Amniotic epithelial cell (primary cell): ENCODE results near the gene AGAP2.
"Not testable (repeated sequence)": the region's sequence is repeated elsewhere in the genome, so short reads cannot be mapped to it uniquely, and the experiment has no call there.

Source experiments
- DNase-seq: peaks from one replicate; pipeline ENCODE4 v3.0.0-alpha.2; 2010; ENCODE audit warnings: low read depth

The AGAP2 gene

DNA sequence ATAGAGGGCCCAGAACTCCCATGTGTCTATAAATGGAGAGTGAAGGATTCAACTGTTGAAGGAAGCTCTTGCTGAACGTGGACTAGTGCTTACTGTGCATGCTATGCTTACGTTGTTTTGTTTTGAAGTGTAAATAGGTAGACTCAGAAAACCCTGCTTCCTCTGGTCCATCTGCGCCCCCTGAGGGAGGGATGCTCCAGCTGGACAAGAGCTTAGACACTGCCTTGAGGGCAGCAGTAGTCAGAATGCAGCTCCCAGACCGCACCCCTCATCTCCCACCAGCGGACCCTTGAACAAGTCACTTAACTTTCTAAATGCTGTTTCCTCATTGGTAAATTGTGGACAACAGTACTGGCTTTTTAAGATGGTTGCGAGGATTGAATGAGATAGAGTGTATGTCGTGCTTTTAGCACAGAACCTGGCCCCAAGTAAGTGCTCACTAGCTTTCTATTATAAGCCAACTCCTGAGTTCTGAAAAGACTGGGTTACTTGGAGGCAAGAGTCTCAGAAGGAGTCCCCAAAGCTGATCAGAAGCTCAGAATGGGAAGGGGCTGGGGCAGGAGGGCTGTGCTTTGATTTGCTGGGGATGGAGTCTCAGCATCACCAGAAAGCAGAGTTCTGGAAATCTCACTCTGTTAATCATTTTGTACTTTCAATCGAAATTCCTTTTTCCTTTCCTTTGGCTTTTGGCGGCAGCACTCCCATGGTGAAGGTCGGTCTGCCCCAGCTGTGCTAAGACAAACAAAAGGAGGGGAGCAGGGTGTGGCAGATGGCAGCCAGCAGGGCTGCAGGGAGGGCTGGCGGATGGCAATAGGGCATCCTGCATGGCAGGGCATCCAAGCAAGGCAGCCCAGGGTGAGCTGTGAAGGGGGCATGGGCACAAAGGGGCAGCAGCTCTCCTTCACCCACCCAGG lies 15.6 kb downstream of the AGAP2 start:
- DNase-seq, result no peak

DNA sequence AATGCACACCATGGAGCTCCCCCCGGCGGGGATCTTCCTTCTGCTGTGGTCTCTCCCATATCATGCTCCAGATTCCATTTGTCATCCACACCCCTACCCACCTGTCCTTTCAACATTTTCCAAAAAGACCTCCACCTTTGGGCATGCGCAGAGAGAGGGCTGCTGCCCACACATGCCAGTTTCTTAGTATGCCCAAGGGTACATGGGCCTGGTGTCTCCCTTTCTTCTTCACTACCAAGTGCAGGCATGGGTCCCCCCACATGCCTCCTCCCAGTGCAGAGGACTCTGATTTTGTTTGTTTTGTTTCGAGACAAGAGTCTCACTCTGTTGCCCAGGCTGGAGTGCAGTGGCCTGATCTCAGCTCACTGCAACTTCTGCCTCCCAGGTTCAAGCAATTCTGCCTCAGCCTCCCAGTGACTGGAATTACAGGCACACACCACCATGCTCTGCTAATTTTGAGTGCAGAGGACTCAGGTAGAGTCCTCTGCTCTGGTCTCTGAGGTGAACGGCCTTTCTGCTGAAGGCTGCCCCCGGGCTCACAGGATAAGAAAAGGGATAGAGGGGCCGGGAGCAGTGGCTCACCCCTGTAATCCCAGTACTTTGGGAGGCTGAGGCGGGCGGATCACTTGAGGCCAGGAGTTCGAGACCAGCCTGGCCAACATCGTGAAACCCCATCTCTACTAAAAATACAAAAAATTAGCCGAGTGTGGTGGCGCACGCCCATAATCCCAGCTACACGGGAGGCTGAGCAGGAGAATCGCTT lies 16.5 kb downstream of the AGAP2 start:
- DNase-seq, result not testable (repeated sequence)

DNA sequence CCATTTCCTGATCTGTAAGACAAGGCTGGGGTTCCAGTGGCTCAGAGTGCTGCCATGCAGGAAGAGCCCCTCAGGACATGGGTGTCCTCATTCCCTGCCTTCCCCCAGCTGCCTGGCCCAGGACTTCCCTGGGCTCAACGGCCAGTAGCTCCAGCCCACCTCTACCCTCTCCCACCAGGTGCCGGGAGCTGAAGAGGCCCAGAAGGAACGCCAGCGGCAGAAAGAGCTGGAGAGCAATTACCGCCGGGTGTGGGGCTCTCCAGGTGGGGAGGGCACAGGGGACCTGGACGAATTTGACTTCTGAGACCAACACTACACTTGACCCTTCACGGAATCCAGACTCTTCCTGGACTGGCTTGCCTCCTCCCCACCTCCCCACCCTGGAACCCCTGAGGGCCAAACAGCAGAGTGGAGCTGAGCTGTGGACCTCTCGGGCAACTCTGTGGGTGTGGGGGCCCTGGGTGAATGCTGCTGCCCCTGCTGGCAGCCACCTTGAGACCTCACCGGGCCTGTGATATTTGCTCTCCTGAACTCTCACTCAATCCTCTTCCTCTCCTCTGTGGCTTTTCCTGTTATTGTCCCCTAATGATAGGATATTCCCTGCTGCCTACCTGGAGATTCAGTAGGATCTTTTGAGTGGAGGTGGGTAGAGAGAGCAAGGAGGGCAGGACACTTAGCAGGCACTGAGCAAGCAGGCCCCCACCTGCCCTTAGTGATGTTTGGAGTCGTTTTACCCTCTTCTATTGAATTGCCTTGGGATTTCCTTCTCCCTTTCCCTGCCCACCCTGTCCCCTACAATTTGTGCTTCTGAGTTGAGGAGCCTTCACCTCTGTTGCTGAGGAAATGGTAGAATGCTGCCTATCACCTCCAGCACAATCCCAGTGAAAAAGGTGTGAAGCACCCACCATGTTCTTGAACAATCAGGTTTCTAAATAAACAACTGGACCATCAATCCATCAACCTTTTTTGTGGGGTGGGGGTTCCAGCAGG lies 17.6 kb downstream of the AGAP2 start:
- no peak for DNase-seq

DNA sequence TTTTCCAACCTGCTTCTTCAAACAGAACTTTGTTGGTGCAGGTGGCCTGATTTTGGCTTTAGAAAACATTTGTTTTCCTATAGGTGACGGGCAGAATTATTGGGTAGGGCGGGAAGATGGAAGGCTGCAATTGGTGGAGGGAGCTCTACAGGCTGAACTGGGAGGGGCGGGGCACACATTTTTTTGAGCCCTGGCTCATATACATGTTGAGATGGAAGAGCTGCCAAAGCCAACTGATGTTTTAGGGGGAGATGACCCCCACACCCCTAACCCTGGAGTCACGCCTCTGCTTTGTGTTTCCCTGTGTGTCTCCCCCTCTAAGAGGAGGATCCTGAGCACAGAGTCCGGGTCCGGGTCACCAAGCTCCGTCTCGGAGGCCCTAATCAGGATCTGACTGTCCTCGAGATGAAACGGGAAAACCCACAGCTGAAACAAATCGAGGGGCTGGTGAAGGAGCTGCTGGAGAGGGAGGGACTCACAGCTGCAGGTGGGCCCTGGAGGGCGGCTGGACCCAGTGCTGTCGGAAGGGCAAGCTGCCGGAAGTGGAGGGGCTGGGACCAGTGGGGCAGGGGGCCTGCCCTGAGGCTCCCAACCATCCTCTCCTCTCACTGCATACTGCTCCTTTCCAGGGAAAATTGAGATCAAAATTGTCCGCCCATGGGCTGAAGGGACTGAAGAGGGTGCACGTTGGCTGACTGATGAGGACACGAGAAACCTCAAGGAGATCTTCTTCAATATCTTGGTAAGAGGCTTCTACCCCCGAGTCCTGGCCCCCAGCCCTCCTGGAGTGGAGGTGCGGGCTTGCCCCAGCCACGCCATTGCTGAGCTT lies 18.6 kb downstream of the AGAP2 start:
- DNase-seq, result no peak

DNA sequence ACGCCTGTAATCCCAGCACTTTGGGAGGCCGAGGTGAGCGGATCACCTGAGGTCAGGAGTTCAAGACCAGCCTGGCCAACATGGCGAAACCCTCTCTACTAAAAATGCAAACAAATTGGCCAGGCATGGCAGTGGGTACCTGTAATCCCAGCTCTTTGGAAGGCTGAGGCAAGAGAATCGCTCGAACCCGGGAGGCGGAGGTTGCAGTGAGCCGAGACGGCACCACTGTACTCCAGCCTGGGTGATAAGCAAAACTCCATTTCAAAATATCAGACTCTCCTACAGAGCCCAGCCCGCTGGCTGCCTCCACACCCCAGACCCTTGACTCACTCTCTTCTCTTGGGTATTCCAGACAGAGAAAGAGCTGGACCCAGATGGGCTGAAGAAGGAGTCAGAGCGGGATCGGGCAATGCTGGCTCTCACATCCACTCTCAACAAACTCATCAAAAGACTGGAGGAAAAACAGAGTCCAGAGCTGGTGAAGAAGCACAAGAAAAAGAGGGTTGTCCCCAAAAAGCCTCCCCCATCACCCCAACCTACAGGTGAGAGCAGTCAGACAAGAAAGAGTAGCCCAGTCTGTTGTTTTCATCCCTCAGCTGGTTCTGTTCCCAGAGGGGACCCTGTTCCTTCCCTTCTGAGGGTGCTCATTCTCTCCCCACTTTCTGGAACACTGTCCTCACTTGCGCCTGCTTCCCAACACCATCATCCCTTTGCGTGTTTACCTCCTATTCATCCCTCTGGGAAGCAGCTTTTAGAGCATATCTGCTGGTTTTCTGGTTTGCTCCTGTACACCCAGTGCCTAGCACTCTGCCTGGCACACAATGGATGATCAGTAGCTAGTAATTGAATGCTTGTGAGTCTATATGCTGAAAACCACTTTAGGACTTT lies 19.7 kb downstream of the AGAP2 start:
- DNase-seq, result no peak

DNA sequence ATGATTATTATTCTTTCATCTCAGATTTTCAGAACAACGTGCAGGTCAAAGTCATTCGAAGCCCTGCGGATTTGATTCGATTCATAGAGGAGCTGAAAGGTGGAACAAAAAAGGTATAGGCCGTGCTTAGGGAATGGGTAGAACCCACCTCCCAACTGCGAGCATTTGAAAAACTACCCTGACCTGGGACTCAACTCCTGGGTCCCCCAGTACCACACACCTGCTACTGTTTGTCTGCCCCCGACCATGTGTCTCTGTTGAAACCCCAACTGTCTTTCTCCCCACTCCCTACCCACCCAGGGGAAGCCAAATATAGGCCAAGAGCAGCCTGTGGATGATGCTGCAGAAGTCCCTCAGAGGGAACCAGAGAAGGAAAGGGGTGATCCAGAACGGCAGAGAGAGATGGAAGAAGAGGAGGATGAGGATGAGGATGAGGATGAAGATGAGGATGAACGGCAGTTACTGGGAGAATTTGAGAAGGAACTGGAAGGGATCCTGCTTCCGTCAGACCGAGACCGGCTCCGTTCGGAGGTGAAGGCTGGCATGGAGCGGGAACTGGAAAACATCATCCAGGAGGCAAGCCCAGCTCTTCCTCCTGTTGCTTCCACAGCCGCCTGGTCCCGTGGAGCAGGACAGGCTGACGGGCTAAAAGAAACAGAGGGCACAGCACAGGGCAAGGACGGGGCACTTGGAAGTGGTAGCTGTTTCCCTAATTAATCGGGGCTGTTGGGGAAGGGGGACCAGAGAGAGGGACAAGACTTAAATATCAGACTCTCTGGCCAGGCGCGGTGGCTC lies 20.5 kb downstream of the AGAP2 start:
- DNase-seq, result no peak

DNA sequence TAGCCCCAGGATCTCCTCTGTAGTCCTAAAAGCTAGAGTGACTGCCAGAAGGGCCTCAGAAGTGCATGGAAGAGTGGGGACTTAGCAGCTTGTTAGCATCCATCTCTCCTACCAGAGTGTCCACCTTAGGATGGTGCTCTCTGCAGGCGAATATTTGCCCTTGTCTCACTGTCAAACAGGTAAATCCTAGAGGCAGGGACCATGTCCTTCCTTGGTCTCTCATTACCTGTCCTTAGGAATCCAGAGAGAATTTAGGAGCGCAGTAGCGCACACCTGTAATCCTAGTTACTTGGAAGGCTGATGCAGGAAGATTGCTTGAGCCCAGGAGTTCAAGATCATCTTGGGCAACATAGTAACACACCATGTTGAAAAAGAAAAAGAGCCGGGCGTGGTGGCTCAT lies 21.4 kb downstream of the AGAP2 start:
- DNase-seq, result no peak

DNA sequence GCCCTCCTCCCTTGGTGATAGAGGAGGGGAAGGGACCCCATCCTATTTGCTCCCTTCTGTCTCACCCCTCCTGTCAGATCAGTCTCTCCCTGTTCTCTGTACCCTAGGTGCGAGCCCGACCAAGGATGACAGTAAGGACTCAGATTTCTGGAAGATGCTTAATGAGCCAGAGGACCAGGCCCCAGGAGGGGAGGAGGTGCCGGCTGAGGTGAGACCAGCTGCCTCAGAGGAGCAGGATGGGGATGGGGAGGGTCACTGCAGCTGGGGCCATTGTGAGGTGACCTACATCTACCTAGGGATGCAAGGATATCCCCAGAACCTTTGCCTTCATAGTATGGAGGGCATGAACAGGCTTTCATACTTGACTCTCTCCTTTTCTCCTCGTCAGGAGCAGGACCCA lies 22.2 kb downstream of the AGAP2 start:
- no peak for DNase-seq

DNA sequence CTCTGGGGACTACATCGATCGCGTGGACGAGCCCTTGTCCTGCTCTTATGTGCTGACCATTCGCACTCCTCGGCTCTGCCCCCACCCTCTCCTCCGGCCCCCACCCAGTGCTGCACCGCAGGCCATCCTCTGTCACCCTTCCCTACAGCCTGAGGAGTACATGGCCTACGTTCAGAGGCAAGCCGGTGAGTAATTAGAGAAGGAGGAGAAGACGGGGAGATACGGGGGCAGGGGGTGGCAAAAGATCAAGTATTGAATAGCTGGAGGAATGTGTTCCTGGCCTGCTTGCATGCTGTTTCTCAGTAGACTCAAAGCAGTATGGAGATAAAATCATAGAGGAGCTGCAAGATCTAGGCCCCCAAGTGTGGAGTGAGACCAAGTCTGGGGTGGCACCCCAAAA lies 22.8 kb downstream of the AGAP2 start:
- no peak for DNase-seq

DNA sequence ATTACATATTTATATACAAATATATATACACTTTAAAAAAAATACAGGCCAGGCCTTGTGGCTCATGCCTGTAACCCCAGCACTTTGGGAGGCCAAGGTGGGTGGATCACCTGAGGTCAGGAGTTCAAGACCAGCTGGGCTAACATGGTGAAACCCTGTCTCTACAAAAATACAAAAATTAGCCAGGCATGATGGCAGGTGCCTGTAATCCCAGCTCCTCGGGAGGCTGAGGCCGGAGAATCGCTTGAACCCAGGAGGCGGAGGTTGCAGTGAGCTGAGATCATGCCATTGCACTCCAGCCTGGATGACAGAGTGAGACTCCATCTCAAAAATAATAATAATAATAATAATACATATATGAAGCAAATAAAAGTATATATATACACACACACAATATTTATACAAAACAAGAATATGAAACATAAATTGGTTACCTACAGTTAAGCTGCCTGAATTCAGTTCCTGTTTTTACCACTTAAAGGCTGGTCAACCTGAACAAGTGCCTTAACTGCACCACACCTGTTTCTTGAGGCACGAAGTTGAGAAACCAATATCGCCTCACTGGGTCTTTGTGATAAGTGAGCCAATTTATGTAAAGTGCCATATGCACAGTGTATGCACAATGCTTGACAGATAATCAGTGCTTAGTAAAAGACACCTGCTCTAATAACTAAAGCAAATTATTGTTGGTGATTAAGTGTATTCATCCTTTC lies 23.4 kb downstream of the AGAP2 start:
- DNase-seq, result not testable (repeated sequence)

DNA sequence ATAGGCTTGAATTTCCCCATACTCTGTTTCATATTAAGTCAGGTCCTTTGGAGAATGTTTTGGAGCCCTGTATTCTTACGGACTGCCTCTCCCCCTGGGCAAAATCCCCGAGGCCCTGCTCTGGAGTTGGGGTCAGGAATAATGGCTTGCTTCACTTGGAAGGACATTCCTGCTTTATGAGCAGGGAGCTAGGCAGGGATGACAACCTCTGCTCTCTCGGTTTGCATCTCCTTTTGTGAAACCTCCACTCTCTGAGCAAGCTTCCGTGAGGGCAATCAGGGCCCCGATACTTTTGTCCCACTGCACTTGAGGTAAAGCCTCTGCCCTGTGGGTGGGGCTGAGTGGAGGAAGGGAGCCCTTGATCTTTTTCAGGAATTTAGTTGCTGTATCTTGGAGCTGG lies 25.3 kb downstream of the AGAP2 start:
- no peak for DNase-seq

DNA sequence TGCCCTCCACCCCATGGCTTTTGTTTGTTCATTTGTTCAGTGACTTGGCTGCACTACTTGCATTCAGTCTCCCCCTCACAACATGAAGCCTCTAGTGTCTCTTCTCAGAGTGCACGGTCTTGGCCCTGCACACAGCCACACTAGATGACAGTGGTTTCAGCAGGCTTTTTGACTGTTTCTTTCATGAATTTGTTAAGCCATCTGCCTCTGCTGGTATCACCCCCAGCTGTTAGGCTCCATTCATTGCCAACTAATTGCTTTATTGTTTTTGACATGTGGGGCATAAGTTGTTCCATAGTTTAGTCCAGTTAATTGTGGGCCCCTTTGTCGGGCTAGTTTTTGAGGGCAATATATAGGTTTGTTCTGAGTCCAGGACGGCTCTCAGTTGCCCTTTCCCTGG lies 25.8 kb downstream of the AGAP2 start:
- no peak for DNase-seq

DNA sequence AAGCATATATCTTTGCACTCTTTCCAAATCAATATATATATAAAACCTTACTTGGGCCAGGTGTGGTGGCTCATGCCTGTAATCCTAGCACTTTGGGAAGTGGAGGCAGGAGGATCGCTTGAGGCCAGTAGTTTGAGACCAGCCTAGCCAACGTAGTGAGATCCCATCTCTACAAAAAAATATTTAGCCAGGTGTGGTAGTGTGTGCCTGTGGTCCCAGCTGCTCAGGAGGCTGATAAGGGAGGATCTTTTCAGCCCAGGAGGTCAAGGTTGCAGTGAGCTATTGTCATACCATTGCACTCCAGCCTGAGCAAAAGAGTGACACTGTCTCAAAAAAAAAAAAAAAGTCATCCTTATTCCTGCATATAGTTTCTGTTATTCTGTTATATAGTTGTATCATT lies 30.2 kb downstream of the AGAP2 start:
- no peak for DNase-seq

DNA sequence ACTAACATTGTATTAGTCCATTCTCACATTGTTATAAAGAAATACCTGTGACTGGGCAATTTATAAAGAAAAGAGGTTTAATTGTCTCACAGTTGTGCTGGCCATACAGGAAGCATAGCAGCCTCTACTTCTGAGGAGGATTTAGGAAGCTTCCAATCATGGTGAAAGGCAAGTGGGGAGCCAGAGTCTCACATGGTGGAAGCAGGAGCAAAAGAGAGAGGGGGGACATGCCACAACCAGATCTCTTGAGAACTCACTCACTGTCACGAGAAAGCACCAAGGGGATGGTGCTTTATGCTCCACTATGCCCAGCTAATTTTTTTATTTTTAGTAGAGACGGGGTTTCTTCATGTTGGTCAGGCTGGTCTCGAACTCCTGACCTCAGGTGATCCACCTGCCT lies 31.3 kb downstream of the AGAP2 start:
- no peak for DNase-seq

DNA sequence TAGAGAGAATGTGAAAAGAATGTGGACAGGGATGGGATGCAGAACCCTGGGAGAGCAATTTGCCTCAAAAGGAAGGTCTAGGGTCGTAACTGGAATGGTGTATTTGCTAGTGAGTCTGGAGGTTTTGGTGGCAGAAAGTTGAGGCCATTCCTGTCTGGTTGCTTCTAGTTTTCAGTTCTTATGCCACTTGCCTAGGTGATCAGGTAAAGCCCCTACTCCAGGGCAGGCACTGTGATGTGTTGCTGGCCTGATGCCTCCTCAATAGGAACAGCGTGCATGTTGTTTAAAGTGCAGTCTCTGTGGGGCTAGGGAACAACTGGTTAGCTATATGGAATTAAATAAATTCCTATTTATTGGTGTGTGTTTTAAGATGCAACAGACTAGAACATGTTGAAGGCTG lies 38.2 kb downstream of the AGAP2 start:
- no peak for DNase-seq

DNA sequence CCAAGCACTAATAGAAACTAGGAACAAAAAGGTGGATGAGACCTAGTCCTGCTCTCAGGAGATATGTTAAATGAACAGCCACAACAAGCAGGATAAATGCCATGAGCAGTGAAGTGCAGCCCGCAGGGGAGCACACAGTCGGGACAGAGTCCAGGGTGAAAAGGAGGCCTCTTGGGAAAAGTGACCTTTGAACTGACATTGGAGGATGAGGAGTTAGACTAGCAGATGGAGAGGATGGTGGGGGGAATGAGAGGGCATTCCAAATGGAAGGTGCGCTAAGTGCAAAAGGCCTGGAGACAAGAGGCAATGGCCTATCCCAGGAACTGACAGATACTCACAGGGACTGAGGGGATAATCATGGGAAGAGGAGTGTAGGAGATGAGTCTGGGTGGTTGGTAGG lies 40.1 kb downstream of the AGAP2 start:
- no peak for DNase-seq

DNA sequence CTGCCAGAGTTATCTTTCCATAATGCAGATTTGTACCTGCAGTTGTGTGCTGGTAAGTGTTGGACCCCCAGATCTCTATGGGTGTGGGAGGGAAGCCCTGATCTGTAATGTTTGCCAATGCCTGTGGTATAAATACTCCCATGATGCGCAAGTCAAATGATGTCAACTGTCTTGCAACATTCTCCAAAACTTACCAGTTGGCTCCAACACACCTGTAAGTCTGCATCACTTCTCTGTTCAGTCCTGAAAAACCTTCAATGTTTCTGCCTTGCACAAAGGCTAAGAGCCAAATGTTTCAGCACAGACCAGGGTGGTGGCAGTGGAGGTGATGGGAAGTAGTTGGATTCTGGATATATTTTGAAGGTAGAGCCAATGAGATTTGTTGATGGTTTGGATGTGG lies 41.5 kb downstream of the AGAP2 start:
- DNase-seq, result no peak

DNA sequence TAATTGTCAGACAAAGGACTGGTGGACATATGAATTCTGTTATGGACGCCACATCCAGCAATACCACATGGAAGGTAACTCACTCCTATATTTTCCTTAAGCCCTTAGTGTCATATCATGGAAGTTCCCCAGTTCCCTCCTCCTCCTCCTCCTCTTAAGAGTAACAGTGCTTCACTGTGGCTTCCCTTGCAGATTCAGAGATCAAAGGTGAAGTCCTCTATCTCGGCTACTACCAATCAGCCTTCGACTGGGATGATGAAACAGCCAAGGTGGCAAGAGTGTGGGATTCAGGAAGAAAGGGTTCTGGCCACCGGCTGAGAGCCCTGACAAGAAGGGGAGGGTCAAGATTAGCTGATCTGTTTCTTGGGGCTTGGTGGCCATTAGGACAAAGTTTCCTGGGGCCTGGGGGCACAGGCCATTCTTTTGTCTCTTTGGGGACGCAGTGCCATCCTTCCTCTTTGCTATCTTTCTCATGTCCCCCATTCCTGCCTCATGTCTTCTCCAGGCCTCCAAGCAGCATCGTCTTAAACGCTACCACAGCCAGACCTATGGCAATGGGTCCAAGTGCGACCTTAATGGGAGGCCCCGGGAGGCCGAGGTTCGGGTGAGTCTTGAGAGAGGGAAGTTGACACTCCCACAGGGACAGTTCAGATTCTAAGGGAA lies 42.6 kb downstream of the AGAP2 start:
- DNase-seq, result no peak
